Measurements from ENCODE around the gene GRK5.

DNA sequence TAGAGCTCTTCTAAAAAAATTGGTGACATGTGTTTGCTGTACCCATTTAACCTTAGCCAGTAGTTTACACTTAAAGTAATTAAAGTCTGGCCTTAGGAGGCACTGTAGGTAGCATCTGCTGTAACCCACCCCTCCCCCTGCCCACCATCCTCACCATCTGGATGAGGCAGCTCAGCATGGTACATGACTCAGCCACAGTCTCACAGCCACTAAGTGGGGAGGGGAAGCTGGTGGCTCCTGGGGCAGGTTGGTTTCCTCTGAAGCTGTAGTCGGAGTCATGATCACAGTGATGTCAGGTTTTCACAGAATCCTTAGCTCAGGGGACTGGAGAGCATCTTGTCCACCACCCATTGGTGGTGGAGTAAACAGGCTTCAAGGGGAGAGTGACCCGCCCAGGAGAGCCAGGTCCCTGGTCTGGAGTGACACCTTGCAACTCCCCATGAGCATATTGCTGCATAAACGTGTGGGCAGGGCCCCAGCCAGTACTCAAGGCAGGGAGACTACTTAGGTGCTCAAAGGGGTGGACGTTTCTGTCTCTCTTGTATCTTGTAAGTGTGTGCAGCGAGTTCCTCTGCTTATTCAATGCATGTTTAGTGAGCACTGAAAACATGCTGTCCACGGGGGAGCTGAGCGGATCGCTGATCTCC is 125.9 kb downstream of the GRK5 start:
- TF ChIP-seq ELF4 (IDR thresholded peaks at IDR 0.05): no peak
- no peak for TF ChIP-seq FOXK2 (IDR thresholded peaks at IDR 0.05)
- TF ChIP-seq FOXM1 (IDR thresholded peaks at IDR 0.05; ENCODE audit: borderline replicate concordance): no peak
- TF ChIP-seq PKNOX1 (IDR thresholded peaks at IDR 0.05): no peak
- TF ChIP-seq SUZ12 (IDR thresholded peaks at IDR 0.05): no peak
- TF ChIP-seq NFRKB (IDR thresholded peaks at IDR 0.05): no peak
- no peak for TF ChIP-seq LEF1 (IDR thresholded peaks at IDR 0.05; ENCODE audit: borderline replicate concordance)
- no peak for TF ChIP-seq BHLHE40 (IDR thresholded peaks at IDR 0.05; ENCODE audit: borderline replicate concordance)
- no peak for TF ChIP-seq ARNT (IDR thresholded peaks at IDR 0.05)

Data from HEK293T (cell line).